Measurements from ENCODE around the gene PTPRB. TPM values are rescaled to one million over a fixed set of nuclear protein-coding genes. Genes with fewer than 3 reads are reported as not detected.

Gene PTPRB
- total and polyA plus RNA-seq, 12 donors = 8.0 to 46.3 (median 28.4) TPM

GRCh38 chr12:70556179-70556869, 80.9 kb downstream of the PTPRB start:
- H3K27me3 ChIP-seq = no peaks in the 10 kb centered on the region
- no peaks in the 10 kb centered on the region for H3K9me3 ChIP-seq (replicated peaks in 1 of 3)
- 65 to 81% (median 76%) methylated on average over 5 of the region's 5 CpGs for WGBS, 4 donors
- no peak for TF ChIP-seq CTCF (IDR thresholded peaks at IDR 0.05)
- no peak for TF ChIP-seq POLR2A (IDR thresholded peaks at IDR 0.05)
- no peak for DNase-seq
- intact Hi-C loops (cut with DNase I) = no loop called here
- H3K4me1 ChIP-seq (replicated peaks in 1 of 2) = no peaks in the 10 kb centered on the region
- H3K36me3 ChIP-seq (replicated peaks in 1 of 2) = no peaks in the 10 kb centered on the region
- H3K27ac ChIP-seq = no peak overlapping the region
- H3K4me3 ChIP-seq = no peak overlapping the region

DNA sequence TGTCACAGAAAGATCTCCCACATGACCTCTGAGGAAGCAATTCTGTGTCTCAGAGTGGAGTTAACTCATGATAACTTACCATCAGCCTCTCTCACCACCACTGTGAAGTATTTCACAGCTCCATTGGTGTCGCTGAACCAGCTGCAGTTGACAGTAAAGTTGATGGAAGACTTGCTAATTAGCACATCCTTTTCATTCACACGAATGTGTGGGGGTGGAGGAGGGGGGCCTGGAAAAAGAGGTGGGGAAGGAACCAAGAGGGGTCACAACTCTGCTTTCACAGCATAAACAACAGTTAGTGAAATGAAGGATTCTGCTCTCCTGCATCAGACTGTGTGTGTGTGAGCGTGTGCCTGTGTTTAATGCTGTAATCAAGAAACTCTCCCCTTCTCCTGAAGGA, 82.1 kb downstream of the PTPRB start:
- H3K4me1 ChIP-seq (replicated peaks in 1 of 2) = no peaks in the 10 kb centered on the region
- H3K27me3 ChIP-seq = no peaks in the 10 kb centered on the region
- H3K27ac ChIP-seq = no peak overlapping the region
- WGBS, 4 donors = 69 to 83% (median 72%) methylated on average over 3 of the region's 3 CpGs
- H3K9me3 ChIP-seq (replicated peaks in 1 of 3) = no peaks in the 10 kb centered on the region
- intact Hi-C loops (cut with DNase I) = no loop called here
- no peak for DNase-seq
- no peak overlapping the region for H3K4me3 ChIP-seq
- TF ChIP-seq POLR2A (IDR thresholded peaks at IDR 0.05) (no peak), CTCF (IDR thresholded peaks at IDR 0.05) (no peak)
- H3K36me3 ChIP-seq (replicated peaks in 1 of 2) = no peaks in the 10 kb centered on the region

GRCh38 chr12:70553391-70553859, 83.8 kb downstream of the PTPRB start:
- H3K4me1 ChIP-seq (replicated peaks in 1 of 2) = no peaks in the 10 kb centered on the region
- 78 to 88% (median 81%) methylated on average over 2 of the region's 2 CpGs for WGBS, 4 donors
- no peaks in the 10 kb centered on the region for H3K36me3 ChIP-seq (replicated peaks in 1 of 2)
- intact Hi-C loops (cut with DNase I) = no loop called here
- H3K27me3 ChIP-seq = no peaks in the 10 kb centered on the region
- H3K4me3 ChIP-seq = no peak overlapping the region
- no peaks in the 10 kb centered on the region for H3K9me3 ChIP-seq (replicated peaks in 1 of 3)
- TF ChIP-seq CTCF (IDR thresholded peaks at IDR 0.05) = no peak
- no peak for TF ChIP-seq POLR2A (IDR thresholded peaks at IDR 0.05)
- DNase-seq = no peak
- no peak overlapping the region for H3K27ac ChIP-seq

DNA sequence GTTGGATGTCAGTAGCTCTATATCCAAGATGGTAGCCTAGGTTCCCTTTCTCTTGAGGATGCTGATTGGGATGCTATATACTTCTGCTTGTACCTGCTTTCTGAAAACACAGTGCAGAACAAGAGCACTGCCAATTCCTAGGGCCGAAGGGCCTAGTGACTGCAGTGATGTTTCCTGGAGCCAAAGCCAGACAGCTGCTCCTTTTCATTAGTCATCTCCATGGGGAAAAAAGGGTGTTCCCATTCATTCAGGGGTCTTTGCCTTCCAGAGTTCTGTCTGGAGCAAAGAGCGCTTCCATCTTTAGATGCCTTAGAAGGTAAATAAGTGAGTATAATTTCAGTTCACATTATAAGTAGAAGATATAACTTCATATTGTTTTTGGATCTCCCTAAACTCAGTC, 85.5 kb downstream of the PTPRB start:
- whole genome bisulfite sequencing, 4 donors = 85 to 92% (median 87%) methylated on average over 2 of the region's 2 CpGs
- TF ChIP-seq CTCF (IDR thresholded peaks at IDR 0.05) (no peak), POLR2A (IDR thresholded peaks at IDR 0.05) (no peak)
- DNase-seq = no peak
- Histone ChIP-seq H3K36me3 (replicated peaks in 1 of 2) (no peaks in the 10 kb centered on the region), H3K4me3 (no peak overlapping the region), H3K4me1 (replicated peaks in 1 of 2) (no peaks in the 10 kb centered on the region), H3K27ac (no peak overlapping the region), H3K27me3 (no peaks in the 10 kb centered on the region), H3K9me3 (replicated peaks in 1 of 3) (no peaks in the 10 kb centered on the region)
- intact Hi-C loops (cut with DNase I) = no loop called here

Measured in adrenal gland (tissue), 12 donors.